ENCODE data around the gene PLXNA4.

PLXNA4 gene

GRCh38 chr7:132187391-132187790 lies 388.9 kb downstream of the PLXNA4 start:
- TF ChIP-seq, protein P1, sequence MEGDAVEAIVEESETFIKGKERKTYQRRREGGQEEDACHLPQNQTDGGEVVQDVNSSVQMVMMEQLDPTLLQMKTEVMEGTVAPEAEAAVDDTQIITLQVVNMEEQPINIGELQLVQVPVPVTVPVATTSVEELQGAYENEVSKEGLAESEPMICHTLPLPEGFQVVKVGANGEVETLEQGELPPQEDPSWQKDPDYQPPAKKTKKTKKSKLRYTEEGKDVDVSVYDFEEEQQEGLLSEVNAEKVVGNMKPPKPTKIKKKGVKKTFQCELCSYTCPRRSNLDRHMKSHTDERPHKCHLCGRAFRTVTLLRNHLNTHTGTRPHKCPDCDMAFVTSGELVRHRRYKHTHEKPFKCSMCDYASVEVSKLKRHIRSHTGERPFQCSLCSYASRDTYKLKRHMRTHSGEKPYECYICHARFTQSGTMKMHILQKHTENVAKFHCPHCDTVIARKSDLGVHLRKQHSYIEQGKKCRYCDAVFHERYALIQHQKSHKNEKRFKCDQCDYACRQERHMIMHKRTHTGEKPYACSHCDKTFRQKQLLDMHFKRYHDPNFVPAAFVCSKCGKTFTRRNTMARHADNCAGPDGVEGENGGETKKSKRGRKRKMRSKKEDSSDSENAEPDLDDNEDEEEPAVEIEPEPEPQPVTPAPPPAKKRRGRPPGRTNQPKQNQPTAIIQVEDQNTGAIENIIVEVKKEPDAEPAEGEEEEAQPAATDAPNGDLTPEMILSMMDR (IDR thresholded peaks at IDR 0.05; ENCODE audit: low read depth, low read length) = no peak
- H3K4me3 ChIP-seq (ENCODE audit: low read depth, low read length) = no peak overlapping the region

DNA sequence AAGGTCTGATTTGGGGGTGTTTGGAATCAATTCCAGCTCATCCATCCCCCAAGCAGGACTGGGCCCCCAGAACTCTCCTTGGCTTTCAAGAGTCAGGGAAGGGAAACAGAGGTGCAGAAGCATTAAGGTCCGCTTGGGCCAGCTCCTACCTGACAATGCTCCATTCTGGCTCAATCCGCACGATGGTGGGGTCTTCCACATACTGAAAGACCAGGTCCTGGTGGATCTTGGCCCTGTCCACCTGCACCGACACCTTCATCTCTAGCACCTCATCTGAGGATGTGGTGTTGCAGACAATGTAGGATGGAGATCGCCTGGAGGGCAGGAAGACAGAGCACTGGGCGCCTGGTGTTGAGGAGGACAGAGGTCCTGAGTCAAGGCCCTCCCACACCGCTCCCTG lies 391.1 kb downstream of the PLXNA4 start:
- TF ChIP-seq, protein P1 (IDR thresholded peaks at IDR 0.05; ENCODE audit: low read depth, low read length) = no peak
- H3K4me3 ChIP-seq (ENCODE audit: low read depth, low read length) = no peak overlapping the region

DNA sequence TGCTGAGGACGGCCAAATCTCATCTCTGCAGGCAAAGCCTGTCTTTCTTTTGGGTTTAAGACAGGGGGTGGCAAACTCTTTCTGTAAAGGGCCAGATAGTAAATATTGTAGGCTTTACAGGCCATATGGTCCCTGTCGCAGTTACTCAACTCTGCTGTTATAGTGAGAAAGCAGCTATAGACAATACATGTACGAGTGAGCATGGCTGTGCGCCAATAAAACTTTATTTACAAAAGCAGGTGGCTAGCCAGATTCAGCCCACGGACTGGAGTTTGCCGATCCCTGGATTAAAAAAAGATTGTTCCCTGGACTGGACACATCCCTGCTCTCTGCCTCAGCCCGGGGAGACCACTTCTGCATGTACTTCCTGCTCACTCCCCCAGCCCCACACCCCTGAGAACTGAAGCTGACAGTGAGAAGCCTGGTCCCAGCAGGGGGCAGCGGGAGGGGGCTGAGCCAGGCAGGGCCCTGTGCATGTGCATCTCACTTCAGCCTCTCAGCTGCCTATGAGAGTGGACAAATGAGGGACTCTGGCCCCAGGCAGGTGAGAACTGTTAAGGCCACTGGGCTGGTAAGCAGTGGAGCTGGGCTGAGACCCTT lies 392.4 kb downstream of the PLXNA4 start:
- no peak overlapping the region for H3K4me3 ChIP-seq (ENCODE audit: low read depth, low read length)
- TF ChIP-seq, protein P1 (IDR thresholded peaks at IDR 0.05; ENCODE audit: low read depth, low read length) = no peak

GRCh38 chr7:132182992-132183391 lies 393.3 kb downstream of the PLXNA4 start:
- TF ChIP-seq, protein P1 (IDR thresholded peaks at IDR 0.05; ENCODE audit: low read depth, low read length) = no peak

GRCh38 chr7:132181946-132182685 lies 394.2 kb downstream of the PLXNA4 start:
- no peak overlapping the region for H3K4me3 ChIP-seq (ENCODE audit: low read depth, low read length)
- TF ChIP-seq, protein P1 (IDR thresholded peaks at IDR 0.05; ENCODE audit: low read depth, low read length) = no peak

More at GRCh38 chr7:132182992-132183391, 393.3 kb downstream of the PLXNA4 start:
- H3K4me3 ChIP-seq (ENCODE audit: low read depth, low read length) = no peak overlapping the region

DNA sequence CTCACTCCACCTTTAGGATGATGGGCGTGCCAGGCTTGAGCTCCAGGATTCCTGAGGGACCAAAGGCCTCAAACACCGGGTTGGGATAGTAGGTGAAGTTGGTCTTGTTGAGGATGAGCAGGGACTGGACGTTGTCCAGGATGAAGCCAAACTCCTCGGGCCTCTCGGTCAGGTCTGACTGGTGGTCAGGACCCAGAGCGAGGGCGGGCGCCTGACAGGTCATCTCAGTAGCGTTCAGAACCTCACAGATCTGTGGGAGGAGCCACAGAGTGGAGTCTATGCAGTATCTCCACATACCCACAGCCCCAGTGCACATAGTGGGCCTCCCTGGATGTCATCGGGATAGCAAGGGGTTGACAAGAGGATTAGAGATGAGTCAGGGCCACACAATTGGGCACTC lies 394.9 kb downstream of the PLXNA4 start:
- no peak overlapping the region for H3K4me3 ChIP-seq (ENCODE audit: low read depth, low read length)
- TF ChIP-seq, protein P1 (IDR thresholded peaks at IDR 0.05; ENCODE audit: low read depth, low read length) = no peak

DNA sequence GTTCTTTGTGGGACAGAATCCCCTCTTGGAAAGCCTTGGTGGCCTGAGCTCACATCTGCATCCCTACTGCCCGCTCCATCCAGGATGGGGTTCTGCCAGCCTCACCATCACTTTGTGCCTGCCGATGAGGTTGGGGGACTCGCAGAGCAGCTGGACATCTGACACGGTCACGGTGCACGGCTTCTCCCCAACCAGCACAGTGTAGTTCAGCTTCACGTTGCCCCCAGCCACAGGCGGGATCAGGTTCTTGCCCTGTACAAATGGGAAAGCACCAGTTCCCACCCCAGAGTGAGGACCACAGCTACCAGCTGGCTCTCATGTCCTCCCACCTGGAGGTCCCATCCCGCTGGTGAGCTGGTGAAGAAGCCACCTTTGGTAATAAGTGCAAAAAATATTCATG lies 395.8 kb downstream of the PLXNA4 start:
- H3K4me3 ChIP-seq (ENCODE audit: low read depth, low read length) = no peak overlapping the region
- TF ChIP-seq, protein P1 (IDR thresholded peaks at IDR 0.05; ENCODE audit: low read depth, low read length) = no peak

Measured in WI38 (cell line).